Measurements from ENCODE around the gene EPHA10.

The EPHA10 gene

DNA sequence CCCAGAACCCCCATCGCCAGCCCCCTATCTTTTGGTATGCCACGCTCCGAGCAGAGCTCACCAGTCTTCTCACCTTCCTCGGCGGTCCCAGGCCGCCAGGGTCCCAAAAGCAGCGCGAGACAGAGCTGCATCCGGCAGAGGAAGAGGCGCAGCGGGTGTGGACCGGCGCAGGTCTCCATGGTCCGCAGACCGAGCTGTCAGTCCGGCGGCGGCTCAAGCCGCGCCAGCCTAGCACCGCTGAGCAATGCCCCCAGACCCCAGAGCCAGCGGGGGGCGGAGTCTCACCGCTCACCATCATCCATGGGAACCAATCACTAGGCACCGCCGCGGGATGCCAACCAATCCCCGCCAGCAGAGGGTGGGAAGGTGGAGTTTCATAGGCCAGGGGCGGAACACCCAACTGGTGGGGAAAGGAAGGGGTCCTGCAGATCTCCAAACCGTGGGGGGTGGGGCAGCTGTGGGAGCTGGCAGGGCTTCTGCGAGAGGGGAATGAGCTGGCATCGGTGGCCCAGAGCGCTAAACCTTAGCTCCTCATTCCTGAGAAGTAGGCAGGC, at the start of gene EPHA10:
Gene EPHA10, minus strand, starts transcription at position 233 of the 554 bp plus-strand sequence. Its CDS starts 54 bp downstream, at position 179.
- no peaks in the 10 kb centered on the region for H4K20me1 ChIP-seq (ENCODE audit: insufficient read depth, low read length, poor library complexity, severe bottlenecking)
- H2AFZ ChIP-seq (ENCODE audit: low read length): no peak within 1 kb of the TSS
- TF ChIP-seq EZH2phosphoT487 (IDR thresholded peaks at IDR 0.05; ENCODE audit: borderline replicate concordance) (no peak), CTCF (conservative IDR thresholded peaks at IDR 0.05; ENCODE audit: low read length) (no peak)
- no peaks in the 10 kb centered on the region for H3K9me3 ChIP-seq (ENCODE audit: insufficient read depth, low read depth, low read length)
- H3K79me2 ChIP-seq (ENCODE audit: insufficient read depth, low read length): no peaks in the 10 kb centered on the region
- H3K9ac ChIP-seq (ENCODE audit: low read depth, low read length, poor library complexity, severe bottlenecking): no peak within 1 kb of the TSS
- no peaks in the 10 kb centered on the region for H3K36me3 ChIP-seq (ENCODE audit: insufficient read depth, low read length)
- no peaks in the 10 kb centered on the region for H3K27me3 ChIP-seq (ENCODE audit: insufficient read depth, low read length, poor library complexity, severe bottlenecking)
- H3F3A ChIP-seq (ENCODE audit: low read depth): no peaks in the 10 kb centered on the region
- H3K4me2 ChIP-seq (ENCODE audit: low read depth, low read length, poor library complexity, severe bottlenecking): no peak within 1 kb of the TSS
- H3K4me1 ChIP-seq (ENCODE audit: insufficient read depth, low read length, poor library complexity, severe bottlenecking): no peaks in the 10 kb centered on the region
- H3K9me2 ChIP-seq (replicated peaks; ENCODE audit: low read depth, low read length): no peaks in the 10 kb centered on the region
- H3K4me3 ChIP-seq (ENCODE audit: low read length, poor library complexity, severe bottlenecking): no peak within 1 kb of the TSS

DNA sequence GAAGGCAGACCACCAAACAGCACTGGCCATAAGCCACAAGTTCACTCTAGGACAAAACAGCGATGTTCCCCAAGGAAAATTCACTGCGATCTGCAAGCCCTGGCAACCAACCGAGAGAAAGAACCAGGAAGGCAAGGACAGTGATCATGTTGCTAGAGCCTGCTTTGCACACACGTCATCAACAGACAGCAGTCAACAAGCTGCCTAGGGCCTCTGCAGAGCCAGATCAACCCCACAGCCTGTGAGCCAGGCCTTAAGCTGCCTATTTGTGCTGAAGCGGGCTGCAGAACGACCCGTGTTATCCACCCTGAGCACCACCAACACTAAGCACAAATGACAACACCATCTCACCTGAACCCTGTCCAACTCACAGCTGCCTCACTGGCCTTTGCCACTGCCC, 49.3 kb upstream of the EPHA10 start:
- Histone ChIP-seq H3K4me3 (ENCODE audit: low read length, poor library complexity, severe bottlenecking) (no peak overlapping the region), H3F3A (ENCODE audit: low read depth) (no peaks in the 10 kb centered on the region), H3K9me3 (ENCODE audit: insufficient read depth, low read depth, low read length) (no peaks in the 10 kb centered on the region), H2AFZ (ENCODE audit: low read length) (no peak overlapping the region), H3K27me3 (ENCODE audit: insufficient read depth, low read length, poor library complexity, severe bottlenecking) (no peaks in the 10 kb centered on the region), H3K79me2 (ENCODE audit: insufficient read depth, low read length) (peaks cover 1% of the 10 kb centered on the region; the same call in 1 of the 2 replicates), H3K4me2 (ENCODE audit: low read depth, low read length, poor library complexity, severe bottlenecking) (no peak overlapping the region), H3K36me3 (ENCODE audit: insufficient read depth, low read length) (peaks cover 26% of the 10 kb centered on the region; the same call in 1 of the 2 replicates), H3K4me1 (ENCODE audit: insufficient read depth, low read length, poor library complexity, severe bottlenecking) (peaks cover 1% of the 10 kb centered on the region), H3K9me2 (replicated peaks; ENCODE audit: low read depth, low read length) (no peaks in the 10 kb centered on the region), H3K9ac (ENCODE audit: low read depth, low read length, poor library complexity, severe bottlenecking) (no peak overlapping the region), H4K20me1 (ENCODE audit: insufficient read depth, low read length, poor library complexity, severe bottlenecking) (no peaks in the 10 kb centered on the region)
- TF ChIP-seq CTCF (conservative IDR thresholded peaks at IDR 0.05; ENCODE audit: low read length): no peak
- TF ChIP-seq EZH2phosphoT487 (IDR thresholded peaks at IDR 0.05; ENCODE audit: borderline replicate concordance): no peak

GRCh38 chr1:37813529-37814145, 48.7 kb upstream of the EPHA10 start:
- no peaks in the 10 kb centered on the region for H3K27me3 ChIP-seq (ENCODE audit: insufficient read depth, low read length, poor library complexity, severe bottlenecking)
- no peak overlapping the region for H3K4me2 ChIP-seq (ENCODE audit: low read depth, low read length, poor library complexity, severe bottlenecking)
- H3K4me3 ChIP-seq (ENCODE audit: low read length, poor library complexity, severe bottlenecking): no peak overlapping the region
- peaks cover 22% of the 10 kb centered on the region; the same call in 1 of the 2 replicates for H3K36me3 ChIP-seq (ENCODE audit: insufficient read depth, low read length)
- no peak overlapping the region for H2AFZ ChIP-seq (ENCODE audit: low read length)
- peaks cover 7% of the 10 kb centered on the region; the same call in 1 of the 2 replicates for H3K79me2 ChIP-seq (ENCODE audit: insufficient read depth, low read length)
- H3F3A ChIP-seq (ENCODE audit: low read depth): no peaks in the 10 kb centered on the region
- H3K9me2 ChIP-seq (replicated peaks; ENCODE audit: low read depth, low read length): no peaks in the 10 kb centered on the region
- H3K4me1 ChIP-seq (ENCODE audit: insufficient read depth, low read length, poor library complexity, severe bottlenecking): peaks cover 7% of the 10 kb centered on the region
- no peak overlapping the region for H3K9ac ChIP-seq (ENCODE audit: low read depth, low read length, poor library complexity, severe bottlenecking)
- TF ChIP-seq EZH2phosphoT487 (IDR thresholded peaks at IDR 0.05; ENCODE audit: borderline replicate concordance) (no peak), CTCF (conservative IDR thresholded peaks at IDR 0.05; ENCODE audit: low read length) (no peak)
- H3K9me3 ChIP-seq (ENCODE audit: insufficient read depth, low read depth, low read length): no peaks in the 10 kb centered on the region
- H4K20me1 ChIP-seq (ENCODE audit: insufficient read depth, low read length, poor library complexity, severe bottlenecking): no peaks in the 10 kb centered on the region
